HepG2 (cell line): ENCODE measurements around the gene RABEP1. TPM values are rescaled to one million over a fixed set of nuclear protein-coding genes. Genes with fewer than 3 reads are reported as not detected.

Source experiments
- ATF6 ChIP-seq: sonication (generic); formaldehyde crosslinking; conservative IDR thresholded peaks from 2 replicates; pipeline ENCODE4 v1.4.0; 2020; ENCODE audit warnings: missing genetic modification reagents
- BRCA1 ChIP-seq: sonication (generic); formaldehyde crosslinking; IDR thresholded peaks from 2 replicates; pipeline ENCODE4 v1.4.0; 2020; ENCODE audit warnings: missing genetic modification reagents
- DRAP1 ChIP-seq: IDR thresholded peaks from 2 replicates; pipeline ENCODE4 v1.6.1; 2016; ENCODE audit warnings: missing genetic modification reagents, missing compliant biosample characterization
- GATAD1 ChIP-seq: IDR thresholded peaks from 2 replicates; pipeline ENCODE4 v1.6.1; 2016; ENCODE audit warnings: missing genetic modification reagents, missing compliant biosample characterization
- KLF15 ChIP-seq: sonication (generic); formaldehyde crosslinking; IDR thresholded peaks from 2 replicates; pipeline ENCODE4 v1.8.1; 2023; ENCODE audit warnings: borderline replicate concordance, mild to moderate bottlenecking, inconsistent platforms, missing genetic modification reagents, mixed read lengths
- KMT2B ChIP-seq: IDR thresholded peaks from 2 replicates; pipeline ENCODE4 v1.6.1; 2016; ENCODE audit warnings: missing genetic modification reagents, missing compliant biosample characterization
- MTA3 ChIP-seq: sonication (generic); formaldehyde crosslinking; IDR thresholded peaks from 2 replicates; pipeline ENCODE4 v1.4.0; 2020; ENCODE audit warnings: missing genetic modification reagents
- PAF1 ChIP-seq: IDR thresholded peaks from 2 replicates; pipeline ENCODE4 v1.6.1; 2016; ENCODE audit warnings: missing genetic modification reagents, missing compliant biosample characterization
- PLRG1 ChIP-seq: fragments of 450-650 bp; conservative IDR thresholded peaks from 2 replicates; pipeline ENCODE4 v1.6.1; 2016
- REST ChIP-seq, 2 experiments: IDR thresholded peaks; 2 replicates each; pipeline ENCODE4 v1.6.1; 2011 to 2012; ENCODE audit warnings: low read length in 2 of 2, borderline replicate concordance in 1 of 2, low read depth in 1 of 2, mild to moderate bottlenecking in 1 of 2, moderate library complexity in 1 of 2
- ZNF451 ChIP-seq: sonication (generic); formaldehyde crosslinking; IDR thresholded peaks from 2 replicates; pipeline ENCODE4 v1.5.0; 2020; ENCODE audit warnings: mild to moderate bottlenecking, missing genetic modification reagents
- ZNF556 ChIP-seq: sonication (generic); formaldehyde crosslinking; IDR thresholded peaks from 2 replicates; pipeline ENCODE4 v1.4.0; 2020; ENCODE audit warnings: mild to moderate bottlenecking, missing genetic modification reagents, borderline replicate concordance
- polyA plus RNA-seq, 8 experiments: library from polyadenylated mRNA; depleted of rRNA in 3 of 8; stranded (reverse) in 7 of 8; unstranded in 1 of 8; fragments of >200 nt; fragmentation: Illumina TruSeq in 4 of 8; extraction: Trizol in 4 of 8; gene quantifications; 2 replicates each; pipeline versions ENCODE4 v1.2.1 to v1.2.3, GENCODE V29; 2011 to 2016; ENCODE audit warnings: low read depth in 4 of 8, missing spikeins in 1 of 8, mixed read lengths in 1 of 8; ENCODE audit not compliant: insufficient read depth in 1 of 8
- total RNA-seq, 5 experiments: library from RNA; depleted of rRNA; stranded (reverse); fragments of >200 nt; fragmentation: Illumina TruSeq; extraction: Trizol; gene quantifications; 2 replicates each; pipeline ENCODE4 v1.2.3, GENCODE V29; 2016; ENCODE audit warnings: low read depth in 1 of 5

Gene RABEP1
- total and polyA plus RNA-seq, 2 of the 13 experiments (the other 11 are each of a cell fraction or from before 2014, with no cell fraction given), result 13.7 to 41.5 TPM

- TF ChIP-seq REST (IDR thresholded peaks at IDR 0.05; ENCODE audit: borderline replicate concordance in 1 of 2, low read depth in 1 of 2, low read length in 2 of 2) (no peak), PAF1 (CRISPR knock-in tag) (no peak), PLRG1 (no peak), ZNF451 (no peak), GATAD1 (no peak), ZNF556 (CRISPR knock-in tag) (no peak), DRAP1 (CRISPR knock-in tag) (no peak), ATF6 (CRISPR knock-in tag) (no peak), BRCA1 (CRISPR knock-in tag) (no peak), MTA3 (CRISPR knock-in tag) (no peak), KMT2B (no peak), KLF15 (no peak)
Observed at GRCh38 chr17:5408186-5408585, 126.1 kb downstream of the RABEP1 start (continued).
